GM12878 (cell line): ENCODE data around the gene PCSK5. TPM values are rescaled to one million over a fixed set of nuclear protein-coding genes. Genes with fewer than 3 reads are reported as not detected.

ENCODE experiments used
- ATAC-seq: fragments of 200-7000 bp; cut with Tn5 transposase; 3 replicates; pipeline ENCODE4 v1.9.1; 2020; ENCODE audit warnings: mild to moderate bottlenecking, moderate library complexity
- BruUV-seq: library from RNA; stranded (reverse); fragments of 400-500 nt; replicated peaks from 2 replicates; lab custom pipeline; 2021; lab: Mats Ljungman, UMichigan
- CTCF ChIA-PET: fragments of 300-600 bp; sonication (Branson Sonifier 250); formaldehyde crosslinking; extraction: SDS; loops from one replicate; lab custom pipeline; 2021; ENCODE audit warnings: inconsistent platforms; lab: Yijun Ruan, JAX
- POLR2A ChIA-PET: fragments of 350-600 bp; formaldehyde crosslinking; extraction: SDS; loops from one replicate; lab custom pipeline; 2021; ENCODE audit warnings: inconsistent platforms; lab: Charles Lee
- RAD21 ChIA-PET: fragments of 300-600 bp; sonication (Branson Sonifier 250); formaldehyde crosslinking; loops from one replicate; lab custom pipeline; 2023; ENCODE audit warnings: antibody characterized with exemption; ENCODE audit not compliant: unreplicated experiment; lab: Charles Lee
- SMC1A ChIA-PET: fragments of 300-600 bp; sonication (Branson Sonifier 250); formaldehyde crosslinking; loops from one replicate; lab custom pipeline; 2023; ENCODE audit not compliant: unreplicated experiment, uncharacterized antibody; lab: Charles Lee
- DNase-seq: peaks from one replicate; pipeline ENCODE4 v3.0.0-alpha.2; 2011; ENCODE audit warnings: low read depth, low spot score
- FAIRE-seq: peaks from 3 replicates; lab custom pipeline; 2011; peaks lifted over from hg19 to GRCh38; lab: Jason Lieb, UNC
- H2AFZ ChIP-seq: 2 replicates; pipeline ENCODE4 v1.6.0; 2011; ENCODE audit warnings: low read depth, low read length, control low read depth; ENCODE audit not compliant: control insufficient read depth
- H3K27ac ChIP-seq: 2 replicates; pipeline ENCODE4 v1.5.1; 2011; ENCODE audit warnings: control low read depth; ENCODE audit not compliant: control insufficient read depth, insufficient read depth
- H3K27me3 ChIP-seq, 2 experiments: replicated peaks in 1 of 2; 2 replicates each; pipeline versions ENCODE4 v1.6.0 to v1.6.1; 2011; ENCODE audit warnings: low read length in 1 of 2; ENCODE audit not compliant: control insufficient read depth in 2 of 2, insufficient read depth in 2 of 2
- H3K36me3 ChIP-seq, 2 experiments: 2 replicates each; pipeline ENCODE4 v1.5.1; 2011; ENCODE audit warnings: low read length in 1 of 2; ENCODE audit not compliant: control insufficient read depth in 2 of 2, insufficient read depth in 2 of 2
- H3K4me1 ChIP-seq: 2 replicates; pipeline ENCODE4 v1.6.1; 2011; ENCODE audit warnings: mild to moderate bottlenecking, low read length, moderate library complexity, mixed read lengths; ENCODE audit not compliant: control insufficient read depth, insufficient read depth
- H3K4me2 ChIP-seq: 2 replicates; pipeline ENCODE4 v1.6.0; 2011; ENCODE audit warnings: control low read depth; ENCODE audit not compliant: control insufficient read depth, insufficient read depth
- H3K4me3 ChIP-seq: fragments of 200-600 bp; sonication (generic); 2 replicates; pipeline ENCODE4 v1.5.1; 2016
- H3K79me2 ChIP-seq: 2 replicates; pipeline ENCODE4 v1.6.0; 2011; ENCODE audit warnings: low read length; ENCODE audit not compliant: control insufficient read depth, insufficient read depth
- H3K9ac ChIP-seq: 2 replicates; pipeline ENCODE4 v1.8.0; 2011; ENCODE audit warnings: low read length, control low read depth, mixed read lengths; ENCODE audit not compliant: control insufficient read depth, insufficient read depth
- H3K9me3 ChIP-seq: replicated peaks from 3 replicates; pipeline ENCODE4 v1.5.1; 2011; ENCODE audit warnings: mild to moderate bottlenecking, low read length; ENCODE audit not compliant: control insufficient read depth, insufficient read depth
- H4K20me1 ChIP-seq: 2 replicates; pipeline ENCODE4 v1.6.0; 2011; ENCODE audit not compliant: control insufficient read depth, insufficient read depth
- CEBPB ChIP-seq, 2 experiments: fragments of 150-350 bp in 1 of 2; IDR thresholded peaks; 2 replicates each; pipeline ENCODE4 v1.6.1; 2012 to 2014; ENCODE audit warnings: low read depth in 2 of 2, low read length in 2 of 2, borderline replicate concordance in 1 of 2, inconsistent platforms in 1 of 2
- CHD1 ChIP-seq: IDR thresholded peaks from 2 replicates; pipeline ENCODE4 v1.6.1; 2012; ENCODE audit warnings: low read depth, low read length, improper control_type of control experiment
- IRF4 ChIP-seq: IDR thresholded peaks from 2 replicates; pipeline ENCODE4 v1.6.1; 2011; ENCODE audit warnings: low read depth, low read length
- LARP7 ChIP-seq: fragments of 450-650 bp; IDR thresholded peaks from 2 replicates; pipeline ENCODE4 v1.6.1; 2017; ENCODE audit warnings: mild to moderate bottlenecking
- NR2F1 ChIP-seq: fragments of 450-650 bp; conservative IDR thresholded peaks from 2 replicates; pipeline ENCODE4 v1.6.1; 2017; ENCODE audit warnings: mild to moderate bottlenecking
- NRF1 ChIP-seq: conservative IDR thresholded peaks from 2 replicates; pipeline ENCODE4 v1.6.1; 2011; ENCODE audit warnings: mild to moderate bottlenecking, low read depth, low read length, improper control_type of control experiment
- POLR2AphosphoS2 ChIP-seq: IDR thresholded peaks from 2 replicates; pipeline ENCODE4 v1.6.1; 2011; ENCODE audit warnings: low read depth, mild to moderate bottlenecking, low read length, improper control_type of control experiment, moderate library complexity
- RUNX3 ChIP-seq: IDR thresholded peaks from 2 replicates; pipeline ENCODE4 v1.6.1; 2012; ENCODE audit warnings: low read length, inconsistent platforms
- SIN3A ChIP-seq: IDR thresholded peaks from 2 replicates; pipeline ENCODE4 v1.6.1; 2012; ENCODE audit warnings: low read depth, low read length, improper control_type of control experiment
- SRF ChIP-seq, 2 experiments: IDR thresholded peaks; 2 replicates each; pipeline ENCODE4 v1.6.1; 2011; ENCODE audit warnings: low read depth in 2 of 2, low read length in 2 of 2, mild to moderate bottlenecking in 1 of 2, moderate library complexity in 1 of 2
- ZBED1 ChIP-seq: IDR thresholded peaks from 2 replicates; pipeline ENCODE4 v1.6.1; 2016; ENCODE audit warnings: borderline replicate concordance
- WGBS: methylation state at CpG from one replicate; pipeline ENCODE4 v1.1.6; 2016; ENCODE audit warnings: low lambda C conversion rate; ENCODE audit not compliant: insufficient replicate concordance, insufficient coverage; ENCODE audit errors: missing lambda C conversion rate; 5-methylcytosine and 5-hydroxymethylcytosine counted together
- in situ Hi-C: fragments of 300-500 bp; cut with MboI; formaldehyde crosslinking; loops from 9 replicates; pipeline ENCODE4 v1.14.3; 2018; ENCODE audit warnings: mixed read lengths
- intact Hi-C: fragments of 100-400 bp; cut with micrococcal nuclease; formaldehyde crosslinking; loops from one replicate; pipeline ENCODE4 v1.14.2; 2022; ENCODE audit not compliant: unreplicated experiment
- polyA plus RNA-seq, 11 experiments: library from polyadenylated mRNA; depleted of rRNA in 4 of 11; unstranded in 6 of 11; stranded (reverse) in 5 of 11; fragments of >200 nt; fragmentation: Nextera tagmentation in 4 of 11; fragmentation: Illumina TruSeq in 1 of 11; extraction: Ambion mirVana in 4 of 11; extraction: Trizol in 1 of 11; gene quantifications; 1 replicate in 1 of 11; 2 replicates in 10 of 11; pipeline versions ENCODE4 v1.2.1 to v1.2.3, GENCODE V29; 2011 to 2016; ENCODE audit warnings: inconsistent platforms in 2 of 11, missing spikeins in 2 of 11, low read depth in 1 of 11
- total RNA-seq, 4 experiments: library from RNA; depleted of rRNA in 3 of 4; stranded (reverse); fragments of >200 nt in 3 of 4; fragmentation: Illumina TruSeq in 1 of 4; extraction: Trizol in 1 of 4; gene quantifications; 2 replicates each; pipeline versions ENCODE4 v1.2.1 to v1.2.3, GENCODE V29; 2013 to 2021
- TF ChIP-seq, protein P1 (sequence below): fragments of 450-650 bp; IDR thresholded peaks from 2 replicates; pipeline ENCODE4 v1.6.1; 2016; ENCODE audit warnings: mild to moderate bottlenecking, moderate library complexity, borderline replicate concordance
- TF ChIP-seq, protein P2 (sequence below): IDR thresholded peaks from 2 replicates; pipeline ENCODE4 v1.6.1; 2011; ENCODE audit warnings: low read depth, low read length, improper control_type of control experiment, borderline replicate concordance

The PCSK5 gene
- total and polyA plus RNA-seq, 10 of the 15 experiments (the other 5 are each of a cell fraction or from before 2014, with no cell fraction given): 0.01 to 0.13 (median 0.04) TPM; not detected in 3

DNA sequence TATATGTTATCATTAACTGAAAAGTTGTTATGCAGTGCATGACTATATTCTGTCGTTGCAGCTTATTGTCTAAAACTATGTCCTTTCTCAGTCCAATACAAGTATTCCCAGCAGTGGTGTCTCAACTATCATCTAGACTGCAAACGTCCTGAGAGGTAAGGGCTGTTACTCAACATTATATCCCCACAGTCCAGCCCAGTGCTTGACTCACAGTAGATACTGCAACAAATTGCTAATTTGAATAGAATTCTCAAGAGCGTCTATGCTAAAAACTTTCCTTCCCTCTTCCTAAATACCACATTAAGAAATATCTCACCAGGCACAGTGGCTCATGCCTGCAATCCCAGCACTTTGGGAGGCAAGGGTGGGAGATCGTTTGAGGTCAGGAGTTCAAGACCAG, 37.7 kb upstream of the PCSK5 start:
- Histone ChIP-seq H3K79me2 (no peaks in the 10 kb centered on the region), H3K27me3 (no peaks in the 10 kb centered on the region), H3K4me1 (no peaks in the 10 kb centered on the region), H3K27ac (no peak overlapping the region), H2AFZ (no peak overlapping the region), H4K20me1 (no peaks in the 10 kb centered on the region), H3K4me2 (no peak overlapping the region), H3K36me3 (no peaks in the 10 kb centered on the region), H3K9me3 (no peaks in the 10 kb centered on the region), H3K4me3 (no peak overlapping the region), H3K9ac (no peak overlapping the region)
- WGBS: 29% methylated on average over 4 of the region's 4 CpGs
- ChIA-PET SMC1A (no interaction called here), CTCF (interaction anchor here (1.2 kb wide), 1 partner anchor 14 kb away, joined by 3 read pairs; no protein-coding TSS in a partner anchor), POLR2A (no interaction called here), RAD21 (no interaction called here)
- DNase-seq (no peak), ATAC-seq (no peak), FAIRE-seq (no peak)
- intact Hi-C loops (no loop called here), in situ Hi-C loops (no loop called here)
- TF ChIP-seq CEBPB (IDR thresholded peaks at IDR 0.05; ENCODE audit: borderline replicate concordance in 1 of 2, low read depth in 2 of 2, low read length in 2 of 2): no peak
- TF ChIP-seq SRF (IDR thresholded peaks at IDR 0.05; ENCODE audit: low read depth in 2 of 2, low read length in 2 of 2): no peak
- TF ChIP-seq RUNX3: no peak
- no peak for TF ChIP-seq NRF1
- TF ChIP-seq, protein P1, sequence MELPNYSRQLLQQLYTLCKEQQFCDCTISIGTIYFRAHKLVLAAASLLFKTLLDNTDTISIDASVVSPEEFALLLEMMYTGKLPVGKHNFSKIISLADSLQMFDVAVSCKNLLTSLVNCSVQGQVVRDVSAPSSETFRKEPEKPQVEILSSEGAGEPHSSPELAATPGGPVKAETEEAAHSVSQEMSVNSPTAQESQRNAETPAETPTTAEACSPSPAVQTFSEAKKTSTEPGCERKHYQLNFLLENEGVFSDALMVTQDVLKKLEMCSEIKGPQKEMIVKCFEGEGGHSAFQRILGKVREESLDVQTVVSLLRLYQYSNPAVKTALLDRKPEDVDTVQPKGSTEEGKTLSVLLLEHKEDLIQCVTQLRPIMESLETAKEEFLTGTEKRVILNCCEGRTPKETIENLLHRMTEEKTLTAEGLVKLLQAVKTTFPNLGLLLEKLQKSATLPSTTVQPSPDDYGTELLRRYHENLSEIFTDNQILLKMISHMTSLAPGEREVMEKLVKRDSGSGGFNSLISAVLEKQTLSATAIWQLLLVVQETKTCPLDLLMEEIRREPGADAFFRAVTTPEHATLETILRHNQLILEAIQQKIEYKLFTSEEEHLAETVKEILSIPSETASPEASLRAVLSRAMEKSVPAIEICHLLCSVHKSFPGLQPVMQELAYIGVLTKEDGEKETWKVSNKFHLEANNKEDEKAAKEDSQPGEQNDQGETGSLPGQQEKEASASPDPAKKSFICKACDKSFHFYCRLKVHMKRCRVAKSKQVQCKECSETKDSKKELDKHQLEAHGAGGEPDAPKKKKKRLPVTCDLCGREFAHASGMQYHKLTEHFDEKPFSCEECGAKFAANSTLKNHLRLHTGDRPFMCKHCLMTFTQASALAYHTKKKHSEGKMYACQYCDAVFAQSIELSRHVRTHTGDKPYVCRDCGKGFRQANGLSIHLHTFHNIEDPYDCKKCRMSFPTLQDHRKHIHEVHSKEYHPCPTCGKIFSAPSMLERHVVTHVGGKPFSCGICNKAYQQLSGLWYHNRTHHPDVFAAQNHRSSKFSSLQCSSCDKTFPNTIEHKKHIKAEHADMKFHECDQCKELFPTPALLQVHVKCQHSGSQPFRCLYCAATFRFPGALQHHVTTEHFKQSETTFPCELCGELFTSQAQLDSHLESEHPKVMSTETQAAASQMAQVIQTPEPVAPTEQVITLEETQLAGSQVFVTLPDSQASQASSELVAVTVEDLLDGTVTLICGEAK: no peak
- TF ChIP-seq NR2F1: no peak
- TF ChIP-seq LARP7: no peak
- TF ChIP-seq IRF4: no peak
- TF ChIP-seq, protein P2, sequence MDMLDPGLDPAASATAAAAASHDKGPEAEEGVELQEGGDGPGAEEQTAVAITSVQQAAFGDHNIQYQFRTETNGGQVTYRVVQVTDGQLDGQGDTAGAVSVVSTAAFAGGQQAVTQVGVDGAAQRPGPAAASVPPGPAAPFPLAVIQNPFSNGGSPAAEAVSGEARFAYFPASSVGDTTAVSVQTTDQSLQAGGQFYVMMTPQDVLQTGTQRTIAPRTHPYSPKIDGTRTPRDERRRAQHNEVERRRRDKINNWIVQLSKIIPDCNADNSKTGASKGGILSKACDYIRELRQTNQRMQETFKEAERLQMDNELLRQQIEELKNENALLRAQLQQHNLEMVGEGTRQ: no peak
- no peak for TF ChIP-seq CHD1
- TF ChIP-seq SIN3A: no peak
- no peak for TF ChIP-seq POLR2AphosphoS2
- TF ChIP-seq ZBED1: no peak
- BruUV-seq: no TSS peak
